GM21381 (cell line): Measurements from ENCODE around the gene NDUFS6.
A peak's percentile ranks its signal among the peaks of the same experiment; 100 is the strongest.
"Not testable (repeated sequence)": the region's sequence is repeated elsewhere in the genome, so short reads cannot be mapped to it uniquely, and the experiment has no call there.

Source experiments
- ATAC-seq: cut with Tn5 transposase; IDR thresholded peaks from one replicate; pipeline ENCODE4 v1.9.1; 2021; ENCODE audit warnings: mild to moderate bottlenecking, moderate library complexity; ENCODE audit not compliant: unreplicated experiment

The NDUFS6 gene

GRCh38 chr5:1796371-1797102 is 4.7 kb upstream of the NDUFS6 start:
- no peak for ATAC-seq

GRCh38 chr5:1797103-1797800 is 4.0 kb upstream of the NDUFS6 start:
- no peak for ATAC-seq

- no peak for ATAC-seq
Measured at GRCh38 chr5:1797855-1798254, 3.4 kb upstream of the NDUFS6 start.

GRCh38 chr5:1798589-1798988 is 2.6 kb upstream of the NDUFS6 start:
- ATAC-seq = not testable (repeated sequence)

- ATAC-seq = peak; percentile 21
Measured at GRCh38 chr5:1799110-1799601, 2.1 kb upstream of the NDUFS6 start.

- peak; percentile 51 for ATAC-seq
Measured at GRCh38 chr5:1799602-1800471, 1.4 kb upstream of the NDUFS6 start, which contains the start of gene MRPL36. MRPL36 (minus strand) TSS chr5:1799837; CDS start chr5:1798935, 902 bp downstream.

- peak; percentile 29 for ATAC-seq
Measured at GRCh38 chr5:1800472-1801221, 560 bp upstream of the NDUFS6 start.

- no peak for ATAC-seq
Measured at GRCh38 chr5:1801967-1802295, 724 bp downstream of the NDUFS6 start.

GRCh38 chr5:1803192-1803591 is 2.0 kb downstream of the NDUFS6 start:
- no peak for ATAC-seq

GRCh38 chr5:1804001-1804690 is 2.9 kb downstream of the NDUFS6 start:
- no peak for ATAC-seq

GRCh38 chr5:1805326-1805725 is 4.1 kb downstream of the NDUFS6 start:
- ATAC-seq = no peak

GRCh38 chr5:1805736-1806135 is 4.5 kb downstream of the NDUFS6 start:
- no peak for ATAC-seq

GRCh38 chr5:1806199-1806598 is 5.0 kb downstream of the NDUFS6 start:
- no peak for ATAC-seq

GRCh38 chr5:1806974-1807373 is 5.8 kb downstream of the NDUFS6 start:
- no peak for ATAC-seq

- ATAC-seq = no peak
Measured at GRCh38 chr5:1807451-1808185, 6.4 kb downstream of the NDUFS6 start.

GRCh38 chr5:1808439-1808838 is 7.2 kb downstream of the NDUFS6 start:
- ATAC-seq = no peak

- no peak for ATAC-seq
Measured at GRCh38 chr5:1809416-1810035, 8.3 kb downstream of the NDUFS6 start.

GRCh38 chr5:1810581-1811101 is 9.4 kb downstream of the NDUFS6 start:
- no peak for ATAC-seq
